HG03469 (cell line): ENCODE measurements around the gene HLA-A.

Experiments
- ATAC-seq: cut with Tn5 transposase; IDR thresholded peaks from one replicate; pipeline ENCODE4 v1.9.1; 2021; ENCODE audit warnings: mild to moderate bottlenecking, moderate library complexity, moderate number of reproducible peaks; ENCODE audit not compliant: unreplicated experiment

The HLA-A gene

GRCh38 chr6:29984232-29984631, 41.9 kb downstream of the HLA-A start:
- ATAC-seq: no peak

- ATAC-seq: no peak
Observed at GRCh38 chr6:29984992-29985391, 42.7 kb downstream of the HLA-A start.

- no peak for ATAC-seq
Observed at GRCh38 chr6:29986179-29986781, 43.9 kb downstream of the HLA-A start.

- no peak for ATAC-seq
Observed at GRCh38 chr6:29989211-29989610, 46.9 kb downstream of the HLA-A start.

GRCh38 chr6:29990931-29991330, 48.6 kb downstream of the HLA-A start:
- ATAC-seq: no peak

DNA sequence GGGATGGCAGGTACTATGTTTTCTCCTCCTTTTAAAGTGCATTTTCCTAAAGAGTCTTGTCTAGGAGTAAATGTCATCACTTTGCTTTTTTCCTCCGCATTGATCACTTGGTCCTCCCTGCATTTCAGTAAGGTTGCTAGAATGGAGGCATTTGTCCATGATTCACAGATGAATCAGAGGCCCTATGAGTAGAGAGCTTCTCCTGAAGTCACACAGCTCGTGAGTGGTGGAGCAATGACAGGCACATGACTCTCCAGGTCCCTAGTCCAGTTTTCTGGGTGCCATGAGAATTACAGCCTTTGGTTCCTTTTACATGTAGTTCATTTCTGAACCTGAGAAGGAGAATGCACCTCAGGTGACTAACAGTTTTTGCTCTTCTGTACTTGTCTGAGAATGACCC, 50.5 kb downstream of the HLA-A start:
- no peak for ATAC-seq

- ATAC-seq: no peak
Observed at GRCh38 chr6:29994826-29995225, 52.5 kb downstream of the HLA-A start.

- no peak for ATAC-seq
Observed at GRCh38 chr6:29995340-29995777, 53.0 kb downstream of the HLA-A start.
